ENCODE results near the gene DUSP8. TPM values are rescaled to one million over a fixed set of nuclear protein-coding genes. Genes with fewer than 3 reads are reported as not detected.

DUSP8 gene
- total and polyA plus RNA-seq, 2 of the 8 experiments (the other 6 are each of a cell fraction or from before 2014, with no cell fraction given): 2.8 to 3.6 TPM

- Histone ChIP-seq H2BK120ac (replicated peaks; ENCODE audit: low read depth, low read length) (no peak overlapping the region), H3K9ac (replicated peaks in 1 of 4; ENCODE audit: extremely low read depth in 1 of 4, low read depth in 3 of 4, low read length in 3 of 4) (no peak overlapping the region), H2BK12ac (ENCODE audit: low read depth, low read length) (no peak overlapping the region), H2AFZ (ENCODE audit: low read length) (no peak overlapping the region), H2AK5ac (ENCODE audit: low read depth, low read length) (no peak overlapping the region), H2BK15ac (ENCODE audit: low read length) (no peak overlapping the region), H3K9me3 (ENCODE audit: insufficient read depth in 2 of 2, low read depth in 1 of 2, low read length in 1 of 2) (peaks cover 0 to 6% of the 10 kb centered on the region in 2 experiments; a peak in 2 of 4 replicates), H4K8ac (ENCODE audit: extremely low read depth, insufficient read depth, low read length) (0 out of 2 replicates have a peak overlapping the region, but pooled peaks have one; percentile 71), H3K23ac (ENCODE audit: insufficient read length) (no peak overlapping the region), H3K79me1 (ENCODE audit: low read depth, low read length) (no peaks in the 10 kb centered on the region), H3K4ac (replicated peaks; ENCODE audit: insufficient read length, low read depth, low read length) (no peak overlapping the region), H3K27me3 (replicated peaks in 1 of 4; ENCODE audit: control insufficient read depth in 3 of 4, extremely low read depth in 1 of 4, insufficient read depth in 3 of 4, low read length in 3 of 4) (peaks cover 18 to 49% (median 45%) of the 10 kb centered on the region in 4 experiments), H4K5ac (ENCODE audit: insufficient read length, low read depth, low read length) (no peak overlapping the region), H2BK20ac (ENCODE audit: low read length) (no peak overlapping the region), H3K4me3 (ENCODE audit: extremely low read depth in 1 of 4, insufficient read depth in 2 of 4, low read depth in 3 of 4, low read length in 4 of 4) (peak overlapping the region in 3 of 4 experiments; percentile 28 to 71 (median 36); a peak in 6 of 8 replicates), H2BK5ac (ENCODE audit: low read depth, low read length) (no peak overlapping the region), H3K56ac (replicated peaks; ENCODE audit: insufficient read length, low read depth, low read length) (no peak overlapping the region), H3K18ac (ENCODE audit: extremely low read depth, low read length) (no peak overlapping the region), H3K14ac (ENCODE audit: insufficient read length) (no peak overlapping the region), H3K27ac (ENCODE audit: low read depth, low read length) (no peak overlapping the region), H3K79me2 (ENCODE audit: control insufficient read depth in 1 of 2, insufficient read depth in 2 of 2, low read length in 2 of 2) (no peaks in the 10 kb centered on the region), H3K36me3 (ENCODE audit: control insufficient read depth in 2 of 4, insufficient read depth in 4 of 4, low read length in 3 of 4) (no peaks in the 10 kb centered on the region), H3K4me2 (ENCODE audit: insufficient read depth in 1 of 2, low read depth in 2 of 2, low read length in 2 of 2) (peak overlapping the region; percentile 48 to 79), H3K4me1 (replicated peaks in 1 of 4; ENCODE audit: control insufficient read depth in 3 of 4, insufficient read depth in 4 of 4, low read length in 3 of 4) (peaks cover 0 to 27% (median 16%) of the 10 kb centered on the region in 4 experiments; a peak in 6 of 7 replicates), H3K23me2 (ENCODE audit: low read depth, low read length) (no peaks in the 10 kb centered on the region; the same call in 1 of the 2 replicates), H4K20me1 (replicated peaks in 1 of 2; ENCODE audit: control insufficient read depth in 1 of 2, insufficient read depth in 2 of 2, low read length in 2 of 2) (peaks cover 2 to 15% of the 10 kb centered on the region in 2 experiments), H4K91ac (replicated peaks; ENCODE audit: insufficient read length, low read length) (no peak overlapping the region)
- CTCF ChIA-PET (ENCODE audit: partially characterized antibody): interaction anchor here (0.6 to 8.2 kb wide), 35 partner anchors 9 to 525 kb away, joined by 3 to 144 read pairs (median 4); partner anchors contain the start of genes KRTAP5-1, KRTAP5-2, KRTAP5-5 and SYT8
- FAIRE-seq (no peak), DNase-seq (ENCODE audit: low read depth in 1 of 2, low spot score in 2 of 2) (peak in 1 of 2 experiments; percentile 85)
- POLR2A ChIA-PET (ENCODE audit: partially characterized antibody): interaction anchor here (1.3 to 2.6 kb wide), 5 partner anchors 10 to 27 kb away, joined by 5 to 34 read pairs (median 6); no protein-coding TSS in a partner anchor
- TF ChIP-seq ASH2L (IDR thresholded peaks at IDR 0.05; ENCODE audit: low read length): no peak
- TF ChIP-seq CTCF (IDR thresholded peaks at IDR 0.05; ENCODE audit: control extremely low read depth in 1 of 3, insufficient read depth in 1 of 3, low read depth in 1 of 3, low read length in 3 of 3): peak in 2 of 3 experiments; percentile 80 to 91; a peak in 3 of 4 replicates
- peak; percentile 66 to 85 for TF ChIP-seq RAD21 (IDR thresholded peaks at IDR 0.05 in 1 of 2, conservative IDR thresholded peaks at IDR 0.05 in 1 of 2; ENCODE audit: low read depth in 2 of 2, low read length in 2 of 2)
- 4% methylated on average over 44 of the region's 64 CpGs; no CpG with 5 or more reads in 1 of the 2 experiments for WGBS, 2 experiments (ENCODE audit: extremely low coverage in 1 of 2, insufficient coverage in 1 of 2, insufficient read length in 1 of 2, insufficient replicate concordance in 2 of 2, low coverage in 1 of 2, low lambda C conversion rate in 2 of 2, missing lambda C conversion rate in 1 of 2)
These were observed 2.3 kb upstream of the DUSP8 start for GRCh38 chr11:1574238-1574932.
